GM19035 (cell line): ENCODE data around the gene CCNY.

Experiments
- ATAC-seq: cut with Tn5 transposase; IDR thresholded peaks from one replicate; pipeline ENCODE4 v1.9.1; 2021; ENCODE audit not compliant: unreplicated experiment

CCNY gene

GRCh38 chr10:35423505-35424306 is 87.4 kb downstream of the CCNY start:
- ATAC-seq, result no peak

- no peak for ATAC-seq
Observed at GRCh38 chr10:35424680-35425285, 88.5 kb downstream of the CCNY start.

GRCh38 chr10:35425595-35425994 is 89.3 kb downstream of the CCNY start:
- ATAC-seq, result no peak

GRCh38 chr10:35426657-35427056 is 90.3 kb downstream of the CCNY start:
- no peak for ATAC-seq

GRCh38 chr10:35427543-35427942 is 91.2 kb downstream of the CCNY start:
- no peak for ATAC-seq

- no peak for ATAC-seq
Observed at GRCh38 chr10:35428521-35428920, 92.2 kb downstream of the CCNY start.

- ATAC-seq, result no peak
Observed at GRCh38 chr10:35432781-35433338, 96.6 kb downstream of the CCNY start.

- ATAC-seq, result no peak
Observed at GRCh38 chr10:35433851-35434426, 97.6 kb downstream of the CCNY start.

- ATAC-seq, result no peak
Observed at GRCh38 chr10:35434533-35434932, 98.2 kb downstream of the CCNY start.

- ATAC-seq, result no peak
Observed at GRCh38 chr10:35435824-35436223, 99.5 kb downstream of the CCNY start.

GRCh38 chr10:35437829-35438228 is 101.5 kb downstream of the CCNY start:
- no peak for ATAC-seq

- no peak for ATAC-seq
Observed at GRCh38 chr10:35438718-35439571, 102.6 kb downstream of the CCNY start.

- ATAC-seq, result no peak
Observed at GRCh38 chr10:35440016-35440415, 103.7 kb downstream of the CCNY start.

GRCh38 chr10:35442028-35442427 is 105.7 kb downstream of the CCNY start:
- ATAC-seq, result no peak

- no peak for ATAC-seq
Observed at GRCh38 chr10:35442592-35442991, 106.3 kb downstream of the CCNY start.

- ATAC-seq, result no peak
Observed at GRCh38 chr10:35443858-35444257, 107.5 kb downstream of the CCNY start.

- ATAC-seq, result no peak
Observed at GRCh38 chr10:35445150-35445884, 109.0 kb downstream of the CCNY start.

GRCh38 chr10:35446439-35446838 is 110.1 kb downstream of the CCNY start:
- ATAC-seq, result no peak

- ATAC-seq, result no peak
Observed at GRCh38 chr10:35447693-35448407, 111.5 kb downstream of the CCNY start.
